ENCODE data around the gene KIF18B. TPM values are rescaled to one million over a fixed set of nuclear protein-coding genes. Genes with fewer than 3 reads are reported as not detected.

The KIF18B gene
- total and polyA plus RNA-seq, 2 donors (not counting 3 experiments of a cell fraction or from before 2014, with no cell fraction given) = 24.5 to 50.3 TPM

GRCh38 chr17:44931376-44931775 lies 16.2 kb downstream of the KIF18B start:
- Histone ChIP-seq H3K9ac (replicated peaks; ENCODE audit: extremely low read depth, insufficient read depth, low read length) (no peak overlapping the region), H3K36me3 (ENCODE audit: control insufficient read depth in 2 of 2, extremely low read depth in 1 of 2, insufficient read depth in 2 of 2, low read length in 2 of 2) (peaks cover 16 to 22% of the 10 kb centered on the region in 2 experiments), H3K79me2 (ENCODE audit: control insufficient read depth, insufficient read depth, low read length) (peaks cover 4% of the 10 kb centered on the region), H3K4me1 (ENCODE audit: control insufficient read depth, extremely low read depth, insufficient read depth, low read length) (no peaks in the 10 kb centered on the region), H4K20me1 (replicated peaks; ENCODE audit: control insufficient read depth, extremely low read depth, insufficient read depth, low read length) (no peaks in the 10 kb centered on the region), H3K27ac (ENCODE audit: insufficient read depth, low read depth, low read length) (no peak overlapping the region), H3K4me3 (replicated peaks in 1 of 3; ENCODE audit: insufficient read depth in 1 of 3, low read depth in 1 of 3, low read length in 3 of 3) (no peak overlapping the region), H3K9me1 (replicated peaks; ENCODE audit: control insufficient read depth, extremely low read depth, insufficient read depth, low read length) (no peaks in the 10 kb centered on the region), H3K4me2 (ENCODE audit: insufficient read depth, low read length) (no peak overlapping the region), H3K27me3 (ENCODE audit: control insufficient read depth in 2 of 2, insufficient read depth in 2 of 2, low read length in 2 of 2) (no peaks in the 10 kb centered on the region), H3K9me3 (replicated peaks; ENCODE audit: control insufficient read depth, insufficient read depth, low read length) (no peaks in the 10 kb centered on the region), H2AFZ (ENCODE audit: low read depth, low read length) (no peak overlapping the region)
- ChIA-PET CTCF (interaction anchor here (1.0 to 2.4 kb wide), 2 partner anchors 9 to 11 kb away, joined by 5 to 16 read pairs; no protein-coding TSS in a partner anchor), POLR2A (no interaction called here)
- intact Hi-C loops (cut with micrococcal nuclease) = no loop called here
- dilution Hi-C loops (cut with MboI; ENCODE audit: extremely low pct_ligation_motif_present, low sequenced_read_pairs) = no loop called here
- TF ChIP-seq JUN (IDR thresholded peaks at IDR 0.05; ENCODE audit: borderline replicate concordance, insufficient read depth, insufficient read length, low read depth) = no peak
- no peak for TF ChIP-seq GATA2 (IDR thresholded peaks at IDR 0.05; ENCODE audit: insufficient read depth, insufficient read length, low read depth, low read length)
- TF ChIP-seq EZH2 (IDR thresholded peaks at IDR 0.05; ENCODE audit: borderline replicate concordance, low read depth, low read length, severe bottlenecking) = no peak
- TF ChIP-seq CTCF (IDR thresholded peaks at IDR 0.05; ENCODE audit: extremely low read depth in 1 of 2, insufficient read depth in 1 of 2, low read depth in 1 of 2, low read length in 2 of 2) = no peak
- no peak for TF ChIP-seq POLR2A (IDR thresholded peaks at IDR 0.05; ENCODE audit: low read depth, low read length)
- TF ChIP-seq POLR2AphosphoS5 (IDR thresholded peaks at IDR 0.05; ENCODE audit: insufficient read depth, low read depth, low read length) = no peak
- no peak for TF ChIP-seq FOS (IDR thresholded peaks at IDR 0.05; ENCODE audit: borderline replicate concordance, insufficient read depth, low read length)
- TF ChIP-seq MAX (IDR thresholded peaks at IDR 0.05; ENCODE audit: insufficient read depth, insufficient read length) = no peak
- no peak for TF ChIP-seq MYC (IDR thresholded peaks at IDR 0.05; ENCODE audit: low read depth, low read length)
- DNase-seq (ENCODE audit: low read depth, low spot score) (no peak), FAIRE-seq (no peak)
- BruUV-seq (replicated peaks) = no TSS peak

Data from endothelial cell of umbilical vein (primary cell).